ENCODE measurements around the gene RPS6KA3. TPM values are rescaled to one million over a fixed set of nuclear protein-coding genes. Genes with fewer than 3 reads are reported as not detected.

RPS6KA3 gene
- total RNA-seq, 2 donors from 2014 or later: 13.9 to 20.5 TPM

- Mint-ChIP-seq H3K27ac (no peak overlapping the region), H3K36me3 (ENCODE audit: low read depth) (peaks cover 7% of the 10 kb centered on the region), H3K4me1 (peaks cover 3% of the 10 kb centered on the region), H3K9me3 (peaks cover 39% of the 10 kb centered on the region), H3K4me3 (no peak overlapping the region), H3K27me3 (ENCODE audit: insufficient read depth) (no peaks in the 10 kb centered on the region)
- 85 to 93% methylated on average over 3 to 6 of the region's 7 CpGs for WGBS, 2 experiments (ENCODE audit: insufficient coverage in 1 of 2, insufficient read length in 1 of 2)
- H3K9ac ChIP-seq (ENCODE audit: extremely low read depth, low read length, poor library complexity, severe bottlenecking): no peak overlapping the region
- no peak for DNase-seq
- H3K9me3 ChIP-seq (ENCODE audit: control insufficient read depth, low read length): peaks cover 6% of the 10 kb centered on the region
- H3K27me3 ChIP-seq (ENCODE audit: control insufficient read depth, insufficient read depth, low read length, poor library complexity, severe bottlenecking): no peaks in the 10 kb centered on the region
- no peaks in the 10 kb centered on the region for H3K4me1 ChIP-seq (ENCODE audit: control insufficient read depth, insufficient read depth, low read length)
- peaks cover 9% of the 10 kb centered on the region for H3K36me3 ChIP-seq (ENCODE audit: control insufficient read depth, insufficient read depth, low read length)
- no peak overlapping the region for H3K4me3 ChIP-seq (ENCODE audit: low read length)
- no peak overlapping the region for H3K27ac ChIP-seq (ENCODE audit: low read depth, low read length)
- TF ChIP-seq CTCF (conservative IDR thresholded peaks at IDR 0.05): no peak
Measured at GRCh38 chrX:20248592-20249192, 18.0 kb downstream of the RPS6KA3 start.

GRCh38 chrX:20244931-20245330, 21.8 kb downstream of the RPS6KA3 start:
- peaks cover 32% of the 10 kb centered on the region for H3K9me3 Mint-ChIP-seq
- H3K4me3 Mint-ChIP-seq: no peak overlapping the region
- Histone ChIP-seq H3K27me3 (ENCODE audit: control insufficient read depth, insufficient read depth, low read length, poor library complexity, severe bottlenecking) (no peaks in the 10 kb centered on the region), H3K4me1 (ENCODE audit: control insufficient read depth, insufficient read depth, low read length) (no peaks in the 10 kb centered on the region), H3K9ac (ENCODE audit: extremely low read depth, low read length, poor library complexity, severe bottlenecking) (no peak overlapping the region), H3K9me3 (ENCODE audit: control insufficient read depth, low read length) (no peaks in the 10 kb centered on the region), H3K27ac (ENCODE audit: low read depth, low read length) (no peak overlapping the region), H3K4me3 (ENCODE audit: low read length) (no peak overlapping the region), H3K36me3 (ENCODE audit: control insufficient read depth, insufficient read depth, low read length) (no peaks in the 10 kb centered on the region)
- no peaks in the 10 kb centered on the region for H3K27me3 Mint-ChIP-seq (ENCODE audit: insufficient read depth)
- no peak for TF ChIP-seq CTCF (conservative IDR thresholded peaks at IDR 0.05)
- H3K27ac Mint-ChIP-seq: no peak overlapping the region
- peaks cover 4% of the 10 kb centered on the region for H3K36me3 Mint-ChIP-seq (ENCODE audit: low read depth)
- no peak for DNase-seq
- 83% methylated on average over 2 of the region's 2 CpGs; no CpG with 5 or more reads in 1 of the 2 experiments for WGBS, 2 experiments (ENCODE audit: insufficient coverage in 1 of 2, insufficient read length in 1 of 2)
- peaks cover 3% of the 10 kb centered on the region for H3K4me1 Mint-ChIP-seq

GRCh38 chrX:20240201-20240600, 26.5 kb downstream of the RPS6KA3 start:
- peaks cover 9% of the 10 kb centered on the region for H3K36me3 ChIP-seq (ENCODE audit: control insufficient read depth, insufficient read depth, low read length)
- H3K27me3 ChIP-seq (ENCODE audit: control insufficient read depth, insufficient read depth, low read length, poor library complexity, severe bottlenecking): no peaks in the 10 kb centered on the region
- H3K4me3 ChIP-seq (ENCODE audit: low read length): no peak overlapping the region
- Mint-ChIP-seq H3K27ac (no peak overlapping the region), H3K27me3 (ENCODE audit: insufficient read depth) (no peaks in the 10 kb centered on the region), H3K9me3 (peaks cover 28% of the 10 kb centered on the region), H3K4me1 (peaks cover 2% of the 10 kb centered on the region), H3K36me3 (ENCODE audit: low read depth) (peaks cover 7% of the 10 kb centered on the region), H3K4me3 (no peak overlapping the region)
- H3K27ac ChIP-seq (ENCODE audit: low read depth, low read length): no peak overlapping the region
- H3K9ac ChIP-seq (ENCODE audit: extremely low read depth, low read length, poor library complexity, severe bottlenecking): no peak overlapping the region
- H3K4me1 ChIP-seq (ENCODE audit: control insufficient read depth, insufficient read depth, low read length): no peaks in the 10 kb centered on the region
- TF ChIP-seq CTCF (conservative IDR thresholded peaks at IDR 0.05): no peak
- DNase-seq: no peak
- peaks cover 13% of the 10 kb centered on the region for H3K9me3 ChIP-seq (ENCODE audit: control insufficient read depth, low read length)

All from endodermal cell (in vitro differentiated cells).